Stimulated activated CD8-positive, alpha-beta memory T cell treated with anti-CD3 and anti-CD28 coated beads, Interleukin-12 subunit alpha, Interleukin-12 subunit beta, amount 100 ng/mL, for 24 hours (primary cell): ENCODE data around the gene PRR33.

Experiments
- DNase-seq: peaks from one replicate; pipeline ENCODE4 v3.0.0-alpha.2; 2020; ENCODE audit errors: extremely low read depth

The PRR33 gene

DNA sequence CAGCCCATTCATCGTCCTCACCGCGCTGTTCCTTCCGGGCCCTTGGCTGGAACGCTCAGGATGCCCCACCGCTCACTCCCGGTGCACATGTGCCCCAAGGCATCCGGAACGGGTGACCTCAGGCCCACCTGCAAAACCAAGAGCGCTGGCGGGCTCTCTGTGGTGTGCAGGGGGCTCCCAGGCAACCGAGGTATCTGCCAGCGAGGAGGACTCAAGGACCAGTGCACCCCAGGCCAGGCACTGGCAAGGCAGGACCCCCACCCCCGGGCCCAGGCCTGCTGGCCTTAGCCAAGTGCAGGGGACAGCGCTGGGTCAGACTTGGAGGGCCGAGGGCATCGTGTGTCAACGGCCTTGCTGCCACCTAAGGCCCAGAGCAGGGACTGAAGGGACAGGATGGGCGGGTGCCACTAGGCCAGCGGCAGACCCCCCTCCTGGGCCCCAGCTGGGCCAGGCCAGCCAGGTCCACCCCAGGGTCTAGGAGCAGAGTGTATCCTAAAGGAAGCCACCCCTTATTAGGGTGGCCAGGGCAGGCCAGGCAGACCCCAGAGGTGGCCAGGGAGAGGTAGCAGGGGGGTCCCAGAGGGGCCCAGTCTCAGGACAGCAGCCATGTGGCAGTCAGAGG lies 36.3 kb upstream of the PRR33 start:
- DNase-seq, result no peak

DNA sequence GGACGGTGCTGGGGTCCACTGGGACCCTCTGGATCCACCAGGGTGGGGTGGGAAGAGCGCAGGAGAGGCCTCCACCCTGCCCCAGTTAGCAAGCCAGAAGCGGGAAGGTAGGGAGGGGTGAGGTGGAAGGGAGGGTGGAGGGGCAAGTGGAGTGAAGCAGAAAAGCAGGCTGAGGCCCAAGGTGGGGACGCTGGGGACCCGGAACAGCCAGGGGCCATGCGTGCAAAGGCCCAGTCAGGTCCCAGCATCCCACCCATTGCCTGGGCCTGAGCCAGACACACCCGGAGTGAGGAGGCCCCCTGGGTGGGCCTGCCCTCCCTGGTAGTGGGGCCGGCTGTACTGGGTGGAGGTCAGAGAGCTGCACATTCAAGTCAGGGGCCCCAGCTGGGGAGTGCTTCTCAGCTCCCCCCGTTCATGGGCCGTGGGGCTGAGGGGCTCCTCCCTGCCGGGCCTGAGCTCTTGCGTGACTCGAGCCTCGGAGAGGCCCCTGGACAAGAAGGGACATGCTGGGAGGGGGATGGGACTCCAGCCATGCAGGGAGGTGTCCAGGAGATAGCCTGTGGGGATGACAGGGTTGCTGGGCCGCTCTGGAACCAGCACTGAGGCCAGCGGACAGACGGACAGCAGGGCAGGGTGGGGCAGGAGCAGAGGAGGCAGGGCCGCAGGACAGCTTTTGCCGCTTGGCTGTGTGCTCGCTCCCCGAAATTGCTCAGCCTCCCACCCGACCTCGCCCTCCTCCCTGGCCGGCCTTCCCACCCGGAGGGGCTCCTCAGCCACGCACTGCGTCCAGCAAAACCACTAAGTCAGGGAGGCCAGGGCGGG lies 35.5 kb upstream of the PRR33 start:
- DNase-seq, result no peak

DNA sequence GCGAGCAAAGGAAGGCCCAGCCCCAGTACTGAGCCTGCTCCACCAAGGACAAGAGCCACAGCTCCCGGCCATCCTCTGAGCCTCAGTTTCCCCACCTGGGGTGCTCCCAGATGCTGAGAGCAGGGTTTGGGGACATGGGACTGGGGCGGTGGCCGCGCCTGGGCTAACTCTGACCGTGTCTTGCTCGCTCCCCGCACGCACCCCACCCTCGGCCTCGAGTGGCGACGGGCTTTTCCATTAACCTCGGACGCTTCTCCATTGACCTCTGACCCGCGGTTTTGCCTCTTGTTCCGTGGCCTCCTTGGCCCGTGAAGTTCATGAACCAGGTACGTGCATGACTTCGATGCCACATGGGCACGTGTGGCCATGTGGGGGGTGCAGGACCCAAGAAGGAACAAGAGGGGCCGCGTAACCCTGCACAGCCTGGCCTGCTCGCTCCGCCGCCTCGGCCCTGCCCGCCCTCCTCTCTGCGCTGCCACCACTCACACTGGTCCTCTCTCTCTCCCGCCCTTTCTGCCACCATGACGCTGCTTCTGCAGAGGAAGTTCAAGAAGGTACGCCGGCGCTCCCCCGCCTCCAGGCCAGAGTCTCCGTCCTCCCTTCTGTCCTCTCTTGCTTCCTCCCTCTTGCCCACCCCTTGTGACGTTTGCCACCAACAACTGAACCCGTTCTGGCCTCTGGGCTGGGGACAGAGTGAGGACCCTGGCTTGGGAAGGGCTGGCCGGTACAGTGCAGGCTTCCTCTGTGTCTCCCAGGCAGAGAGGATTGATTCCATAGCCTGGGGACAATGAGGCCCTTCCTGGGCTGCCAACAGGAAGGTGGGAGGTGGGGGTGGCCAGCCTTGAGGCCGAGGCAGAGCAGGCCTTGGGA lies 34.7 kb upstream of the PRR33 start:
- DNase-seq, result no peak

DNA sequence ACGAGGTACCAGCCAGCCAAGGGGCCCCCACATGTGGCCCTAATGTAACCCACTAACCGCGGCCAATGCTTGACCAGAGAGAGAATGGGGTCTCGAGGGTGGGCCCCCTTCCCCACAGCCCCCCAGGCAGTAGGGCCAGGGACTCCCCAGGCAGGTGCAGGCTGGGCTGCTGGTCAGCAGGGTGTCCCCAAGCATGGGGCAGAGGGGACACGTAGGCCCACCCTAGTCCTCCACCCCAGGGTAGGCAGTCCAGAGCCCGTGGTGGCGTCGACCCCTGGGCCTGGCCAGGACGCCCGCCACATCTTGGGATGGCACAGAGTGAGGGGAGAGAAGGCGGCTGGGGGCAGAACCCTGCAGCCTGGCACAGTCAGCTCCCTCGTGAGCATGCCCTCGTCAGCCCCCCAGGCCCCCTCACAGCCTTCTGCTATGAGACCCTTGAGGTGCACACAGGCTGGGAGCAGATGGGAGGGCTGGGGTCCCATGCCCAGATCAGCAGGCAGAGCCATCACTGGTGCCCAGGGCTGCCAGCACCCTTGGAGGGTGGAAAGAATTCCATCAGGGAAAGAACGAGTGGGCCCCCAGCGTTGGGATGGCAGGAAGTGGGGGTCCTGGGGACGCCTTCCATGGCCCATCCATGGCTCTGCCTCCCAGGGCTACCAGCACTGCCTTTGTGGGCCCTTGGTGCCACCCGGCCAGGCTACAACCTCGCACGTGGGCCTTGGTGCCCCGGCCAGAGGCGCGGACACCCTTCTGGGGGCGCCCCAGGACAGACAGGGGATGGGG lies 33.9 kb upstream of the PRR33 start:
- no peak for DNase-seq

DNA sequence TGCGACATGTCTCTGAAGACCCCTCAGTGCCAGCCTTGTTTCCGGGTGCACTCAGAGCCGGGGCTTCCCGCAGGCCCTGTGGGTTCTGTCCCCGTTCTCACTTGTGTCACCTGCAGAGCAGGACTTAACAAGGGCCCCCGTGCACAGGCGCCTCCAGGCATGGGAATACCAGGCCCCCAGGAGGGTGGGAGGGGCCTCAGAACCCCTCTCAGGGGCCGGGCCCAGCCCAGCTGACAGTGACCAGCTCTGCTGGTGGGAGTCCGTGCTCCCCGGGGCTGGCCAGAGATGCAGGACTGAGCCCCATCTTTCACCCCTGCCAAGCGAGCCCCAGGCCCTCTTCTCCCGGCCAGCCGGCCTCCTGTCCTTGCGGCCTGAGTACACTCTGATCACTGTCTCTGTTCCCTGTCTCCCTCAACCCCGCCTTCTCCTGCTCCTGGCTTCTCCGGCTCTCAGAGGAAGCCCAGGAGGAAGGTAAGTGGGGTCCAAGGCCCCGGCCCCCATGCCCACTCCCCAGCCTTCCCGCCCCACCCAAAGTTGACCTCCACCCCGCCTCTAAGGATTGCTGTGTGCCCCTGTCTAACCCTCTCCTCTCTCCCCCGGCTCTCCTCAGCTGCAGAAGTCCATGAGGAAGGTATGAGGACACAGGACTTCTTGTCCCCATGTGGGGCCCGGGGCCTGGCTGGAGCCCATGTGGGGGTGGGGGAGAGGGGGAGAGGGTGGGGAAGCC lies 33.1 kb upstream of the PRR33 start:
- no peak for DNase-seq

DNA sequence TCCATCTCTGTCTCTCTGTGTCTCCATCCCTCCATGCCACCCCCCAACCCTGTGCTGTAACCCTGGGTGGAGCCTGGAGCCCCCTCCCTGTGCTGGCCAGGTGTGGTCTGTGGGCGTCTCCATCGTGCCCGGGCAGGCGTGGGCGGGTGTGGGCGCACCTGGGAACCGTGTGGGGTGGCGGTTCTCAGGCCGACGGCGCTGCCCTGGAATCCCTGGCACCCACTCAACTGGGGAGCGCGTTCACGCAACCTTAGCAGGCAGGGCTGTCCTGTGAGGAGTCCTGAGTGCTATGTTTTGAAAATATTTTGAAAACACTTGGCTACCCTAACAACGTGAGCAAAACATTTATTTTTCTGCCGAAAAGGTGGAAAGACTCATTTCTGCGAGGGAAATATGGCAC lies 32.5 kb upstream of the PRR33 start:
- DNase-seq, result no peak

DNA sequence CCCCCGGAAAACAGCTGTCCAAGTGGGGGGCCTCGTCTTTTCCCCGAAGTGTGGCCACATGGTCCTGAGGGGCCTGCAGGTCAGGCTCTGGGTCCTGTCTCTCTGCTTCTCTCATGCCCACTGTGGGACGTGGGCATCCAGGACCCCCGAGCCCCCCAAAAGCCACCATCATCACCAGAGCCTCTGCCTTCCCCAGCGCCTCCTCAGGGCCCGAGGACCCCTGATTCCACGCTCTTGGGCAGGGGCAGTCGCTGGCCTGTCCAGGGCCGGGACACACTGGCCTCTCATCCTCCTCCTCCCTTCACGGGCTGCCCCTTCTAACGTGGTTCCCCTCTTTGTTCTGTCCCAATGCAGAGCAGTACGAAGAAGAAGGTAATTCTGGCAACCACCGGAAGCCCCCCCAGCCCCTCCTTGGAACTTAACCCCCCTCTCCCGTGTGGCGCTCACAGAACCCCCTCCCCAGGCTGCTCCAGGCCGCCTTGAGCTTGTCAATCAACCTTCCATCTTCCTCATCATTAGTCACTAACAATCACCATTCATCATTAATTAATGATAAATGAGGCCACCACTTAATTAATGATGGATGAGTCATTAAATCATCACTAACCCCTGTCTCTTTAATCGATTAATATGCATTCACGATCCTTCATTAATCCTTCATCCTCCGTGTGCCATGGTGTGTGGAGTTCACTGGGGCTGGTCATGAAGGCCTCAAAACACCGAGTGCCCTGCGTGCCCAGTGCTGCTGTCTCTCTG lies 31.7 kb upstream of the PRR33 start:
- DNase-seq, result no peak

DNA sequence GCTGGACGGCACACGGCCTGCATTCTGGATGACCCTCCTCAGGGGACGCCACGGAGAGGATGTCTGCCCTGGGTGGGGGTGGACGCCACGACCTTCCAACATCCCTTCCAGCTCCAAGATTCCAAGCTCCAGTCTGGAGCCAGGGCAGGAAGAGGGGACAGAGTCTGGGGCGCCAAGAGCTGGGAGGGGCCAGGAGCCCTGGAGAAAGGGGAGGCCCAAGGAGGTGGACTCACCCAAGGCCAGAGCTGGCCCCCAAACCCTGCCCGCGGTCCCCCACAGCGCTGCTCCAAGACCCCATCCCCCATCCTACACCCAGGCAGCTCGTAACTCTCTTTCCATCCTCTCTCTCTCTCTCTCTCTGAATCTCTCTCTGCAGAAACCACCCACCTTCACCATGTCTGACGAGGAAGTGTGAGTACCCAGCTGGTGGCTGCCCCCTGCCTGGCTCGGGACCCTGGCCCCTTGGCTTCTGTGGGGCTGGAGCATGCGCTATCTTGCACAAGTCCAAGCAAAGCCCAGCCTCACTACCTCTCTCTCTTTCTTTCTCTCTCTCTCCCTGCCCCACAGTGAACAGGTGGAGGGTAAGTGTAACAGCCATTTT lies 30.9 kb upstream of the PRR33 start:
- no peak for DNase-seq

DNA sequence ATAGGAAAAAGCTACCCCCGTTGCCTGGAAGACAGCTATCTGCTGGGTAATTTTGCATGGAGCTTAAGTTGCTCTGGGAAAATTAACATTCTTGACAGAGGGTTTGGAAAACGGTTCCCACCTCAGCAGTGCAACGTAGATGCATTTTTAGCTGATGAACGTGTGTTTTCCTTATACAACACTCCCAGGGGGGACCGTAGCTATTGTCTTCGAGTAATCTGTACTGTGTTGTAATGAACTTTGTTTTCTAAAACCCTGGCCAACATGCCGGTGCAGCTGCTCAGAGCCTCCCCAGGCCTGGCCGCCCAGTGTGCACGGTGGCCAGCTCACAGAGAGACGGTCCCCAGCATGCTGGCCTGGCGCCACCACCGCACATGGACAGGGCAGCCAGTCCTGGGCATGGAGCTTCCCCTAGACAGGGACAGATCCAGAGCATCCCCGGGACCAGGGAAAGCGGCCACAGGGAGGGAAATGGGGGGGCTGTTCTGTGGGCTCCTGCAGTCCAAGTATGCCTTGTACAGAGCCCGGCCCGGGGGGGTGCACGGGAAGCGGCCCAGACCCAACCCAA lies 30.0 kb upstream of the PRR33 start:
- no peak for DNase-seq

DNA sequence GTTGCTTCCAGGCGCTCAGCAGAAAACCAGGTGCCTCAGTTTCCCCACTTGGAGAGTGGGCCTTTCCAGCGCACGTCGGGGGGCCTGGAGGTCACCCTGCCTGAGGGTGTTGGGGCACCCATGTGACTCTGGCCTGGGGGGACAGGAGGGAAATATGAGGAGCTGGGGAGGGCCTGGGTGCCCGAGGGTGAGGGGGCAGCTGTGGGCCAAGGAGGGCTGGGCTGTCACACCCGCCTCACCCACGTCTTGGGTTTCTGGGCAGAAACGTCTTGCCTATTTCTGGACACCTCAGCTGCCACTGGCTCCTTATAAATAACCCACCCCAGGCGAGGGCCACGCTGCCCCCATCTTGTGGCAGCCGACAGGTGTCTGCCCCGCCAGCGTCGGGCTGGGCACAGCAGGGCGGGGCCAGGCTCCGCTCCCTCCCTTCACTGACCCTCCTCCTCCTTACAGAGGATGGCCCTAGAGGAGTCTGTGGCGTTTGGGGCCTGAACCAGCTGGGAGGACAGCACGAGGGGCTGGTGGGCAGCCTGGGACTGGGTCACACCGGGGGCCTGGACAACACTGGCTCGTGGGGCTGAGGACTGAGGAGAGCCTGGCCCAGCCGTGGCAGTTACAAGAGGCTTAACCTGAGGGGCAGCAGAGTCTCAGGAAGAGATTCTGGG lies 29.3 kb upstream of the PRR33 start:
- no peak for DNase-seq

DNA sequence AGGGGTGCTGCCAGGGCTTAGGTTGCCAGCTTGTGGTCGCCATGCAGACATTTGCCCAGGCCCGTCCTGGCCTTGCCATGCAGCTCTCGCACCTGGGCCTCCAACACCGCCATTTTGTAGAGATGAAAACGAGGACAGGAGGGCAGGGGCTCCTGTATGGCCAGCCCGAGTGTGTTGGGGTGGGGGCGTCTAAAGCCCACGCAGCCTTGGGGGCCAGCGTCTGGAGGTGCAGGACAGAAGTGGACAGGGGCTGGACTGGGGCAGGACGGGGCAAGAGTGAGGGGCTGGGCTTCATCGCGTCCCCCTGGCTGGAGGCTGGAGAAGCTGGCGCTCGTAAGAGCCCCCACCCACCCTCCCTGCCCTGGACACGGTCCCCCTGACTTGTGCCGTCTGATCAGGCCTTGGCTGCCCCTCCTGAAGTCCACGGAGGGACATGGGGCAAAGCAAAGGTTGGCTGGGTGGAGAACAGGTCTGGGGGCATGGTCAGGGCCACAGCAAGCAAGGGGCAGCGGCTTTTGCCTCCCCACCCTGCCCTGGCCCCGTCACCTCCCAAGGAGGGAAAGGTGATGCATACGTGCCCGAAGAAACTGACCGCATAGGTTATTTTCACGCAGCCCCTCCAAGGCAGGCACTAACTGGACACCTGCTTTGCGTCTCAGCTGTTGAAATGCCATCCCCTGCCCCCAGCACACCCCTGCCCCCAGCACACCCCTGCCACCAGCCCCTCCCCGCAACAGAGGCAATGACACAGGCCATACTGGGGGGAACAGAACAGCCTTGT lies 28.6 kb upstream of the PRR33 start:
- no peak for DNase-seq

DNA sequence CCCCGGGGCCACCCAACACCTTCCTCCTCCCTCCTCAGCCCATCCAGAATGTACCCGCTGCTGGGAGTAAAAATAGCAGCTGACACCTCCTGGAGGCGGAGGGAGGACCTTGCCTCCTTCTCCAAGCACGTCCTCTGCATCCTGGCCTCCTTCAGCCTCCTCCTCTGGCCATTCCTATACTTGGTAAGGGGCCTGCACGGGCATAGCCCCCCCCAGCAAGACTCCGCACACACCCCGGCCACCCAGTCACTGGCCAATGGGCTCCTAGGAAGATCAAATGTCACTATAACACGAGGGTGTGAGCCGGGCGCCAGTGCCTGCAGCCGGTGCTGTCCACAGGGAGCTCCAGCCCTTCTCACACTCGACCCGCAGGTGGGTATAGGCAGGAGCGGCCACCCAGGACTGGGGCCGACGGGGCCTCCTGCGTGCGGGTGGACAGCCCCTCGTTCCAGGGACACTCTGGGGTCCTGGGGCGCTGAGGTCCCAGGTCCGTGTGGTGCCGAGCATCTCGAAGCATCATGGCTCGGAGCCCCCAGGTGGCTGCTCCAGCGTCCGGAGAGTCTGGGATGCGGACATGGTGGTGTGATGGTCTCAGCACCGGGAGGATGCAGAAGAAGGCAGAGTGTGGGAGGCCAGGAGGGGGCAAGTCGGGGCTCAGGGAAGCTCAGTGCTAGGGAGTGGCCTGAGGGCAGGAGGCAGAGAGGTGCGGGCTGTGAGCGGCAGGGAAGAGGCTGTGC lies 27.9 kb upstream of the PRR33 start, which contains the start of gene TNNT3:
TNNT3 (plus strand) TSS at position 313 of the 737 bp plus-strand sequence. CDS start 3,172 bp downstream, outside the sequence.
- no peak for DNase-seq

DNA sequence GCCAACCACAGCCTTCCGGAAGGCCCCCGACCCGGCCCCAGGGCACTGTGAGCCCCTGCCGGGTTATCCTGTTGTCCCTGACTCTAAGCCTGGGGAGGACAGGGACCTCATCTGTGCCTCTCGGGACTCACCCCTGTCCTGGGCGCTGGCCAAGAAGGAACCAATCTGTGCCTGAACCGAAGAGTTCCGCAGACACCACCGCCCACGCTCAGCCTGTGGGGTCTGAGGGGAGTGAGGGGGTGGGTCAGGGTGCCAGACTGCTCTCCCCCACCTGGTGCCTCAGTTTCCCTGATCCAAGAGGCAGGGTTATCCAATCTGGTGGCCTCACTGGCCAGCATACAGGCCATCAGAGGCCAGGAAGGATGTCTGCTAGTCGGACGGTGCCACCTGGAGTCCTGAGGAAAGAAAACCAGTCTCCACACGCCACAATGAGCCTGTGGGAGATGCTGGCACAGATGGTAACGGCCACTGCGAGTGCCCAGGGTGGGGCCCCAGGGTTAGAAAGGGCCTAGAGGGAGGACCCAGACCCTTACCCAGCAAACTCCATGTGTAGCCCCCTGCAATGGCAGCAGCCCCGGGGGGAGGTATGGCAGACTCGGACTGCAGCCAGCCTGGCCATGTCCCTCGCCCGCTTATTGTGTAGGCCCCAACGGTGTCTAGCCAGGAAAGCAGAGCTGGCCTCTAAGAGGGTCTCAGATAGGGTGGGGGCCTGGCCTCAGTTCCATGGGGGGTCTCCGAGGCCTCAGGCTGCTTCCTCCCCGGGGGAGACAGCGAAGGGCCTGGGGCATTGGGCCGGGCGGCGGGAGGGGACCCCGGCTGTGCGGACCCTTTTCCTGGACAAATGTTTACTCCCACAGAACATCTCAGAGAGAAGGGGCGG lies 27.0 kb upstream of the PRR33 start:
- no peak for DNase-seq

DNA sequence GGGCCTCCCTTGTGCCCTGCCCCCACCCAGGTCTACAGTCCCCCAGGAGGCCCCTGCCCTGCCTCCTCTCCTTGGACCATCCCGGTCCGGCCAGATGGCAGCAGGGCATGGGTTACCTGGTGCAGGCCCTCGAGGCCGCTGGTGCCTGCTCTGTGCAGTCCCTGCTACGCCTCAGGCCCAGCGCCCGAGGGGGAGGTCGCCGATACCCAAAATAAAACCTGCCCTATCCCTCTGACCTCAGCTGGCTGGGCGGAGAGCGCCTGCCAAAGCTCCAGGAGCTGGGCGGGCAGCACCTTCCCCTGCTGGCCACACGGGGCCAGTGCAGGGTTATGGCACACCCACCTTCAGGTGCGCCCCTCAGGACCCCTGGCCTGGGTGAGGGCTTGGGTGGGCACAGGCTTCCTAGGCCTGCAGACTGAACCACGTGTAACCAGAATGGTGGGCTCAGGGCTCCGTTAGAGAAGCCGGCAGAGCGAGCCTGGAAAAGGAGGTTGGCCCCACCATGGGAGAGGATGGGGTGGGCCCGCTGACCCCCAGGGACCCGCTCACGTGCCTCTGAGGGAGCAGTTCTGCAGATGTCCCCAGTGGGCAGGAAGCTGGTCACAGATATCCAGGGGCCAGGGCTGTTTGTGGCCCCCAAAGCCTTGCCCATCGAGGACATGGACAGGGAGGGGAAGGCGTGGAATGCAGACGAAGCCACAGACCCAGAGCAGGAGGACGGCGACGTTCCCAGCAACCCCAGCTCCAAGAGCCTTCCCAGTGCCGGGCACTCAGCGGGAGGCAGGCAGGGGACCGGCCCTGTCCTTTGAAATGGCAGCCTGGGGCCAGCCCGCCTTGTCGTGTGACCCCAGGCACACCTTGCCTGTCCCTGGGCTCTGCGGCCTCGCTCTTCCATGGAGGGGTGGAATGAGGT lies 26.1 kb upstream of the PRR33 start:
- no peak for DNase-seq

DNA sequence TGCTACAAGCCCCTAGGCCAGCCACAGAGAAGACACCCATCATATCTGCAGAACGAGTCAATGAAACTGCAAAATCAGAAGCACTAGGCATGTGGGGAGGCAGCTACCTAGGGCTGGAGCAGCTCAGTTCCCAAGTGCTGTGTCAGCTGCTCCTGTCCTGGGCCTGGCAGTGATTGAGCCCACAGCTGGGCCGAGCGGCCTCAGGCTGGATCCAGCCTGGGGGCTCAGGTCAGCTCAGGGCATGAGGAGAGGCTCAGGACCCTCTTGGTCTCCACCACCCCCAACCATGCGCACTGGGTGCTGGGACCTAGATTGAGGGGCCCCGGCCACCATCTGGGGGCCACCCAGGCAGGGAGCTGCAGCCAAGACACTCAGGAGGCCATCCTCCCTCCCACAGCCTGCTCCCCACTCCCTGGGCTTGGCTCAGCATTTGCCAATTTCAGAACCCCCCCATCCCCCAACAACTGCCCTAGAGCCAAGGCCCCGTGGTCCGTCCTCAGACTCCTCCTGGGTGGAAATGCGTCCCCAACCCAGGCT lies 25.4 kb upstream of the PRR33 start:
- no peak for DNase-seq
